ENCODE data around the gene IRF3.

GRCh38 chr19:49645592-49645991 is 20.1 kb downstream of the IRF3 start:
- TF ChIP-seq CTCF (IDR thresholded peaks at IDR 0.05) (no peak), EZH2 (IDR thresholded peaks at IDR 0.05; ENCODE audit: borderline replicate concordance, insufficient read depth, low read depth, low read length, poor library complexity, severe bottlenecking) (no peak)
